Measurements from ENCODE around the gene MSRB3. TPM values are rescaled to one million over a fixed set of nuclear protein-coding genes. Genes with fewer than 3 reads are reported as not detected.

Gene MSRB3
- total RNA-seq, 1 experiment from 2014 or later: 0.55 TPM

- BruUV-seq (replicated peaks): no TSS peak
- Histone ChIP-seq H3K9me3 (ENCODE audit: insufficient read depth, low read depth) (no peaks in the 10 kb centered on the region), H3K27ac (no peak overlapping the region), H3K4me2 (no peak overlapping the region), H2AFZ (no peak overlapping the region), H3K79me2 (ENCODE audit: low read depth) (no peaks in the 10 kb centered on the region), H3K4me1 (replicated peaks; ENCODE audit: insufficient read depth) (no peaks in the 10 kb centered on the region), H3K36me3 (ENCODE audit: low read depth) (no peaks in the 10 kb centered on the region), H3F3A (ENCODE audit: insufficient read depth, low read depth) (no peaks in the 10 kb centered on the region), H3K27me3 (ENCODE audit: insufficient read depth, low read depth) (no peaks in the 10 kb centered on the region), H4K20me1 (ENCODE audit: insufficient read depth) (no peaks in the 10 kb centered on the region), H3K4me3 (no peak overlapping the region), H3K9me2 (ENCODE audit: insufficient read depth) (no peaks in the 10 kb centered on the region)
- CTCF ChIA-PET: no interaction called here
- TF ChIP-seq EZH2 (IDR thresholded peaks at IDR 0.05; ENCODE audit: low read depth) (no peak), CTCF (conservative IDR thresholded peaks at IDR 0.05) (no peak)
- POLR2A ChIA-PET (ENCODE audit: unreplicated experiment): no interaction called here
- intact Hi-C loops (cut with micrococcal nuclease; ENCODE audit: unreplicated experiment): no loop called here
- no peak for DNase-seq
These were observed 46.7 kb downstream of the MSRB3 start for GRCh38 chr12:65325183-65325582.

GRCh38 chr12:65326616-65327015, 48.1 kb downstream of the MSRB3 start:
- Histone ChIP-seq H3K36me3 (ENCODE audit: low read depth) (no peaks in the 10 kb centered on the region), H3K4me1 (replicated peaks; ENCODE audit: insufficient read depth) (no peaks in the 10 kb centered on the region), H3F3A (ENCODE audit: insufficient read depth, low read depth) (no peaks in the 10 kb centered on the region), H3K79me2 (ENCODE audit: low read depth) (no peaks in the 10 kb centered on the region), H4K20me1 (ENCODE audit: insufficient read depth) (no peaks in the 10 kb centered on the region), H3K9me2 (ENCODE audit: insufficient read depth) (no peaks in the 10 kb centered on the region), H2AFZ (no peak overlapping the region), H3K27me3 (ENCODE audit: insufficient read depth, low read depth) (no peaks in the 10 kb centered on the region), H3K9me3 (ENCODE audit: insufficient read depth, low read depth) (no peaks in the 10 kb centered on the region), H3K4me3 (no peak overlapping the region), H3K27ac (no peak overlapping the region), H3K4me2 (no peak overlapping the region)
- POLR2A ChIA-PET (ENCODE audit: unreplicated experiment): interaction anchor here (0.7 kb wide), 1 partner anchor 609 kb away, joined by 4 read pairs; no protein-coding TSS in a partner anchor
- TF ChIP-seq EZH2 (IDR thresholded peaks at IDR 0.05; ENCODE audit: low read depth): no peak
- TF ChIP-seq CTCF (conservative IDR thresholded peaks at IDR 0.05): no peak
- no peak for DNase-seq
- CTCF ChIA-PET: no interaction called here
- intact Hi-C loops (cut with micrococcal nuclease; ENCODE audit: unreplicated experiment): no loop called here
- no TSS peak for BruUV-seq (replicated peaks)

GRCh38 chr12:65327207-65328076, 49.0 kb downstream of the MSRB3 start:
- no peak overlapping the region for H3K4me2 ChIP-seq
- intact Hi-C loops (cut with micrococcal nuclease; ENCODE audit: unreplicated experiment): no loop called here
- no peaks in the 10 kb centered on the region for H3K27me3 ChIP-seq (ENCODE audit: insufficient read depth, low read depth)
- ChIA-PET POLR2A (ENCODE audit: unreplicated experiment) (no interaction called here), CTCF (no interaction called here)
- H3K36me3 ChIP-seq (ENCODE audit: low read depth): no peaks in the 10 kb centered on the region
- no peaks in the 10 kb centered on the region for H3K4me1 ChIP-seq (replicated peaks; ENCODE audit: insufficient read depth)
- no peak for TF ChIP-seq CTCF (conservative IDR thresholded peaks at IDR 0.05)
- TF ChIP-seq EZH2 (IDR thresholded peaks at IDR 0.05; ENCODE audit: low read depth): no peak
- no peaks in the 10 kb centered on the region for H3K9me3 ChIP-seq (ENCODE audit: insufficient read depth, low read depth)
- H3K79me2 ChIP-seq (ENCODE audit: low read depth): no peaks in the 10 kb centered on the region
- H3F3A ChIP-seq (ENCODE audit: insufficient read depth, low read depth): no peaks in the 10 kb centered on the region
- no peak overlapping the region for H2AFZ ChIP-seq
- no peaks in the 10 kb centered on the region for H3K9me2 ChIP-seq (ENCODE audit: insufficient read depth)
- no peak overlapping the region for H3K27ac ChIP-seq
- H4K20me1 ChIP-seq (ENCODE audit: insufficient read depth): no peaks in the 10 kb centered on the region
- no peak overlapping the region for H3K4me3 ChIP-seq
- BruUV-seq (replicated peaks): no TSS peak
- no peak for DNase-seq
